PC-3 (cell line): Measurements from ENCODE around the gene RGS5. TPM values are rescaled to one million over a fixed set of nuclear protein-coding genes. Genes with fewer than 3 reads are reported as not detected.

Source experiments
- ATAC-seq: fragments of 200-7000 bp; cut with Tn5 transposase; 2 replicates; pipeline ENCODE4 v1.9.1; 2020; ENCODE audit warnings: mild to moderate bottlenecking, moderate library complexity
- BruUV-seq: library from RNA; stranded (reverse); fragments of 400-500 nt; replicated peaks from 2 replicates; lab custom pipeline; 2021; lab: Mats Ljungman, UMichigan
- CTCF ChIA-PET: fragments of 300-600 bp; sonication (Branson Sonifier 250); formaldehyde crosslinking; loops from one replicate; lab custom pipeline; 2022; ENCODE audit warnings: antibody characterized with exemption; lab: Charles Lee
- POLR2A ChIA-PET: fragments of 300-600 bp; sonication (Branson Sonifier 250); formaldehyde crosslinking; loops from one replicate; lab custom pipeline; 2022; ENCODE audit warnings: antibody characterized with exemption; ENCODE audit not compliant: unreplicated experiment; lab: Charles Lee
- DNase-seq: peaks from one replicate; pipeline ENCODE4 v3.0.0-alpha.2; 2015
- H2AFZ ChIP-seq: fragments of 300-600 bp; sonication (generic); 2 replicates; pipeline ENCODE4 v1.6.0; 2016; ENCODE audit warnings: antibody characterized with exemption, low read length
- H3F3A ChIP-seq: fragments of 300-600 bp; sonication (generic); one replicate; pipeline ENCODE4 v1.6.0; 2017; ENCODE audit warnings: antibody characterized with exemption, low read length, control low read depth, mild to moderate bottlenecking; ENCODE audit not compliant: unreplicated experiment
- H3K27ac ChIP-seq: fragments of 300-600 bp; sonication (generic); 2 replicates; pipeline ENCODE4 v1.5.1; 2016; ENCODE audit warnings: mild to moderate bottlenecking, low read length
- H3K27me3 ChIP-seq: fragments of 300-600 bp; sonication (generic); 2 replicates; pipeline ENCODE4 v1.6.1; 2016; ENCODE audit warnings: low read length, mixed read lengths
- H3K36me3 ChIP-seq: fragments of 300-600 bp; sonication (generic); 2 replicates; pipeline ENCODE4 v1.6.1; 2016; ENCODE audit warnings: low read depth, mixed run types, low read length, mixed read lengths
- H3K4me1 ChIP-seq: fragments of 300-600 bp; sonication (generic); 2 replicates; pipeline ENCODE4 v1.5.1; 2016; ENCODE audit warnings: low read length; ENCODE audit not compliant: insufficient read depth
- H3K4me2 ChIP-seq: fragments of 300-600 bp; sonication (generic); 2 replicates; pipeline ENCODE4 v1.6.0; 2016; ENCODE audit warnings: low read length
- H3K4me3 ChIP-seq: fragments of 300-600 bp; sonication (generic); 2 replicates; pipeline ENCODE4 v1.5.1; 2016; ENCODE audit warnings: mild to moderate bottlenecking, low read length, mixed read lengths
- H3K79me2 ChIP-seq: fragments of 300-600 bp; sonication (generic); 2 replicates; pipeline ENCODE4 v1.6.1; 2017; ENCODE audit warnings: low read length, mixed read lengths
- H3K9ac ChIP-seq: fragments of 300-600 bp; sonication (generic); 2 replicates; pipeline ENCODE4 v1.6.0; 2016; ENCODE audit warnings: mild to moderate bottlenecking, low read length
- H3K9me2 ChIP-seq: fragments of 300-600 bp; sonication (generic); replicated peaks from 2 replicates; pipeline ENCODE4 v1.6.1; 2016; ENCODE audit warnings: mixed run types, low read length, mixed read lengths
- H3K9me3 ChIP-seq: fragments of 300-600 bp; sonication (generic); 2 replicates; pipeline ENCODE4 v1.6.1; 2016; ENCODE audit warnings: low read length, mixed read lengths
- H4K20me1 ChIP-seq: fragments of 300-600 bp; sonication (generic); 2 replicates; pipeline ENCODE4 v1.6.1; 2016; ENCODE audit warnings: low read length, mixed read lengths
- EZH2 ChIP-seq: fragments of 300-600 bp; sonication (generic); IDR thresholded peaks from one replicate; pipeline ENCODE4 v1.6.1; 2017; ENCODE audit warnings: antibody characterized with exemption, mild to moderate bottlenecking, low read length; ENCODE audit not compliant: unreplicated experiment
- EZH2phosphoT487 ChIP-seq: fragments of 300-600 bp; sonication (generic); IDR thresholded peaks from 2 replicates; pipeline ENCODE4 v1.6.1; 2018; ENCODE audit warnings: mild to moderate bottlenecking, antibody characterized with exemption, low read length, borderline replicate concordance
- intact Hi-C: fragments of 100-400 bp; cut with micrococcal nuclease; formaldehyde crosslinking; loops from 2 replicates; pipeline ENCODE4 v1.9.0; 2023
- total RNA-seq: library from RNA; depleted of rRNA; stranded (reverse); fragments of >200 nt; gene quantifications from 2 replicates; pipeline ENCODE4 v1.2.3, GENCODE V29; 2014
- TF ChIP-seq, protein P1 (sequence below): fragments of 300-600 bp; sonication (generic); conservative IDR thresholded peaks from 2 replicates; pipeline ENCODE4 v1.5.1; 2017; ENCODE audit warnings: antibody characterized with exemption, low read depth, mild to moderate bottlenecking, low read length

RGS5 gene
- total RNA-seq, 1 experiment from 2014 or later, result 5.0 TPM

GRCh38 chr1:163130225-163130856 lies 72.4 kb downstream of the RGS5 start:
- intact Hi-C loops, result loop anchor here (2.0 kb wide), 1 partner anchor 20 kb away; no protein-coding TSS in a partner anchor
- no peak overlapping the region for H2AFZ ChIP-seq
- peaks cover 4% of the 10 kb centered on the region; the same call in 1 of the 2 replicates for H3K27me3 ChIP-seq
- H3K36me3 ChIP-seq, result no peaks in the 10 kb centered on the region
- no peaks in the 10 kb centered on the region for H3K9me3 ChIP-seq
- no peaks in the 10 kb centered on the region for H3K79me2 ChIP-seq
- POLR2A ChIA-PET, result no interaction called here
- no peaks in the 10 kb centered on the region for H3K4me1 ChIP-seq
- TF ChIP-seq EZH2phosphoT487, result no peak
- TF ChIP-seq, protein P1, sequence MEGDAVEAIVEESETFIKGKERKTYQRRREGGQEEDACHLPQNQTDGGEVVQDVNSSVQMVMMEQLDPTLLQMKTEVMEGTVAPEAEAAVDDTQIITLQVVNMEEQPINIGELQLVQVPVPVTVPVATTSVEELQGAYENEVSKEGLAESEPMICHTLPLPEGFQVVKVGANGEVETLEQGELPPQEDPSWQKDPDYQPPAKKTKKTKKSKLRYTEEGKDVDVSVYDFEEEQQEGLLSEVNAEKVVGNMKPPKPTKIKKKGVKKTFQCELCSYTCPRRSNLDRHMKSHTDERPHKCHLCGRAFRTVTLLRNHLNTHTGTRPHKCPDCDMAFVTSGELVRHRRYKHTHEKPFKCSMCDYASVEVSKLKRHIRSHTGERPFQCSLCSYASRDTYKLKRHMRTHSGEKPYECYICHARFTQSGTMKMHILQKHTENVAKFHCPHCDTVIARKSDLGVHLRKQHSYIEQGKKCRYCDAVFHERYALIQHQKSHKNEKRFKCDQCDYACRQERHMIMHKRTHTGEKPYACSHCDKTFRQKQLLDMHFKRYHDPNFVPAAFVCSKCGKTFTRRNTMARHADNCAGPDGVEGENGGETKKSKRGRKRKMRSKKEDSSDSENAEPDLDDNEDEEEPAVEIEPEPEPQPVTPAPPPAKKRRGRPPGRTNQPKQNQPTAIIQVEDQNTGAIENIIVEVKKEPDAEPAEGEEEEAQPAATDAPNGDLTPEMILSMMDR, result no peak
- no peak for TF ChIP-seq EZH2
- no peaks in the 10 kb centered on the region for H3F3A ChIP-seq
- CTCF ChIA-PET, result no interaction called here
- ATAC-seq (no peak), DNase-seq (no peak)
- no peak overlapping the region for H3K4me3 ChIP-seq
- H3K27ac ChIP-seq, result no peak overlapping the region
- no peaks in the 10 kb centered on the region for H3K9me2 ChIP-seq
- H4K20me1 ChIP-seq, result no peaks in the 10 kb centered on the region
- no peak overlapping the region for H3K9ac ChIP-seq
- no peak overlapping the region for H3K4me2 ChIP-seq
- no TSS peak for BruUV-seq

DNA sequence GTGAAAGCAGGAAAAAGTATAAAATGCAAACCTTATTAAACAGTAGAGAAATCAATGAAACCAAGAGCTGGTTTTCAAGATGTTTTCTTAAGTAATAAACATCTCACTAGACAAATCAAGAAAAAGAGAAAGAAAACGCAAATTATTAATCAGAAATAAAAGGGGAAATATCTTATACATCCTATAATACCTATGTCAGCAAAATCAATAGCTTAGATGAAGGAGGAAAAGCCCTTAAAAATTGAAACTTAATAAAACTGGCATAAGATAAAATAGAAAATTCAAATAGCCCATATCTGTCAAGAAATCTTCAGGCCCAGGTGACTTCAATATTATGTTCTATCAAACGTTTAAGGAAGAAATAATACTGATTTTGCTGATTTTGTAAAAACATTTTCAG lies 74.4 kb downstream of the RGS5 start:
- peaks cover 12% of the 10 kb centered on the region for H3K27me3 ChIP-seq
- H3K9ac ChIP-seq, result no peak overlapping the region
- no peaks in the 10 kb centered on the region for H4K20me1 ChIP-seq
- H3K4me3 ChIP-seq, result no peak overlapping the region
- POLR2A ChIA-PET, result no interaction called here
- no peaks in the 10 kb centered on the region for H3K4me1 ChIP-seq
- no peaks in the 10 kb centered on the region for H3F3A ChIP-seq
- intact Hi-C loops, result no loop called here
- H3K36me3 ChIP-seq, result no peaks in the 10 kb centered on the region
- H2AFZ ChIP-seq, result no peak overlapping the region
- no peak overlapping the region for H3K27ac ChIP-seq
- CTCF ChIA-PET, result no interaction called here
- H3K79me2 ChIP-seq, result no peaks in the 10 kb centered on the region
- ATAC-seq (no peak), DNase-seq (no peak)
- BruUV-seq, result no TSS peak
- H3K9me3 ChIP-seq, result no peaks in the 10 kb centered on the region
- H3K4me2 ChIP-seq, result no peak overlapping the region
- H3K9me2 ChIP-seq, result no peaks in the 10 kb centered on the region
- TF ChIP-seq, protein P1, result no peak
- TF ChIP-seq EZH2 (no peak), EZH2phosphoT487 (no peak)

DNA sequence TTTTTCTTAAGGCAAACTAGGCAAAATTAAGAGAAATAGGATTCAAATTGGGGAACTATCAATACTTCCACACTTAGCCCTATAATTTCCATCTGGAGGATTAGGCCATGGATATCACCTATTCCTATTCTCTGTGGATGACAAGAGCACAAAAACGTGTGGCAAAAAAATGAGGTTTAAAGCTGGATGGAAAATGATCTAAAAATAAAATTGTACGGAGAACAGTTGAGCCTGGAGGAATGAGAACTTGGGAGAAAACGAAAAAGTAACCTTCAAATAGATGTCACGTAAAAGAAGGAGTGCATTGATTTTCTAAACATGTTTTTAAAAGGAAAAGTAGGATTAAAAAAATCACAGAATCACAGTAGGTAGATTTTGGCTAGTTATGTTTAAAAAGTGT lies 77.9 kb downstream of the RGS5 start:
- intact Hi-C loops, result loop anchor here (1.0 kb wide), 1 partner anchor 9 kb away; no protein-coding TSS in a partner anchor
- no TSS peak for BruUV-seq

More for the DNA sequence above, 77.9 kb downstream of the RGS5 start:
- no peak overlapping the region for H3K4me2 ChIP-seq
- no peak overlapping the region for H2AFZ ChIP-seq
- DNase-seq, result no peak
- H3K36me3 ChIP-seq, result no peaks in the 10 kb centered on the region
- H3K9ac ChIP-seq, result no peak overlapping the region
- no peak for ATAC-seq
- H3K27ac ChIP-seq, result no peak overlapping the region
- H3K79me2 ChIP-seq, result no peaks in the 10 kb centered on the region
- no peaks in the 10 kb centered on the region for H3K9me2 ChIP-seq
- POLR2A ChIA-PET, result no interaction called here
- CTCF ChIA-PET, result no interaction called here
- no peaks in the 10 kb centered on the region for H3F3A ChIP-seq
- no peaks in the 10 kb centered on the region for H3K4me1 ChIP-seq
- H3K9me3 ChIP-seq, result no peaks in the 10 kb centered on the region
- no peaks in the 10 kb centered on the region for H4K20me1 ChIP-seq
- no peak overlapping the region for H3K4me3 ChIP-seq
- peaks cover 12% of the 10 kb centered on the region for H3K27me3 ChIP-seq
- TF ChIP-seq, protein P1, result no peak
- TF ChIP-seq EZH2 (no peak), EZH2phosphoT487 (no peak)
